HCT116 (cell line): Measurements from ENCODE around the gene FSIP1.

Source experiments
- CBX3 ChIP-seq: IDR thresholded peaks from 2 replicates; pipeline ENCODE4 v1.6.1; 2012; ENCODE audit warnings: low read depth
- CTCF ChIP-seq, 3 experiments: fragments of 200-600 bp in 1 of 3; sonication (generic) in 1 of 3; IDR thresholded peaks in 2 of 3; conservative IDR thresholded peaks in 1 of 3; 2 replicates each; pipeline ENCODE4 v1.5.1; 2012 to 2017; ENCODE audit warnings: low read depth in 2 of 3, low read length in 2 of 3, antibody characterized with exemption in 1 of 3, borderline replicate concordance in 1 of 3, control low read depth in 1 of 3, mild to moderate bottlenecking in 1 of 3, mixed read lengths in 1 of 3, mixed run types in 1 of 3, moderate library complexity in 1 of 3; ENCODE audit not compliant: insufficient read depth in 1 of 3
- EGR1 ChIP-seq: IDR thresholded peaks from 2 replicates; pipeline ENCODE4 v1.6.1; 2012; ENCODE audit warnings: low read depth
- EZH2 ChIP-seq: fragments of 200-600 bp; sonication (generic); IDR thresholded peaks from 2 replicates; pipeline ENCODE4 v1.6.1; 2017; ENCODE audit warnings: antibody characterized with exemption, mixed run types
- POLR2A ChIP-seq: IDR thresholded peaks from 2 replicates; pipeline ENCODE4 v1.7.0; 2011; ENCODE audit warnings: borderline replicate concordance; ENCODE audit not compliant: insufficient read depth, insufficient read length; ENCODE audit errors: extremely low read depth
- RAD21 ChIP-seq: IDR thresholded peaks from 2 replicates; pipeline ENCODE4 v1.6.1; 2012; ENCODE audit warnings: low read depth, mild to moderate bottlenecking
- SIN3A ChIP-seq: IDR thresholded peaks from 2 replicates; pipeline ENCODE4 v1.6.1; 2012; ENCODE audit warnings: low read depth
- ZFX ChIP-seq: fragments of 450-650 bp; IDR thresholded peaks from 2 replicates; pipeline ENCODE4 v1.6.1; 2017
- TF ChIP-seq, protein P1 (sequence below): IDR thresholded peaks from 2 replicates; pipeline ENCODE4 v1.6.1; 2012

- TF ChIP-seq CTCF (IDR thresholded peaks at IDR 0.05 in 2 of 3, conservative IDR thresholded peaks at IDR 0.05 in 1 of 3; ENCODE audit: borderline replicate concordance in 1 of 3, insufficient read depth in 1 of 3, low read depth in 2 of 3, low read length in 2 of 3): no peak
- no peak for TF ChIP-seq EZH2
- TF ChIP-seq POLR2A: no peak
- no peak for TF ChIP-seq EGR1
- no peak for TF ChIP-seq ZFX
- no peak for TF ChIP-seq SIN3A
- TF ChIP-seq, protein P1, sequence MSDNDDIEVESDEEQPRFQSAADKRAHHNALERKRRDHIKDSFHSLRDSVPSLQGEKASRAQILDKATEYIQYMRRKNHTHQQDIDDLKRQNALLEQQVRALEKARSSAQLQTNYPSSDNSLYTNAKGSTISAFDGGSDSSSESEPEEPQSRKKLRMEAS: no peak
- TF ChIP-seq RAD21: no peak
- TF ChIP-seq CBX3: no peak
Measured at GRCh38 chr15:39629371-39629770, 153.3 kb downstream of the FSIP1 start.
